IPS-NIHi7 (cell line): ENCODE measurements around the gene NOTCH2.

Source experiments
- DNase-seq: peaks from one replicate; pipeline ENCODE4 v3.0.0; 2012; ENCODE audit warnings: mixed read lengths; ENCODE audit errors: extremely low spot score

NOTCH2 gene

DNA sequence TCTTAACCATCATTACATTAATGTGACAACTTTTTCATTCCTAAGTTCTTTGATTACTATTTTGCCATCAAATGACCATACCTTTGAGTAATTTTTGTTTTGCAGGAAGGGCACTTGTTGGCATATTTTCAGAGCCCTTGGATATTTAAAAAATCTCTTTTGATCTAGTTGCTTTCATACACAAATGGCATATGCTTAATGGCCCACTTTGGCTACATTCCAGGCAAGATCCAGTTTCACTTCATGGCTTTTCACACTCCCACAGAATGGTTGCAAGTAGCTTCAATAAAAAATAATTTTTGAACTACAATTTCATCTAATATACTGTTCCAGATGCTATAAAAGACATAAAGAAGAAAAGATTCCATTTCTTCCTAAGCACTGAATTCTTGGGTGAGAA, 191.3 kb downstream of the NOTCH2 start:
- no peak for DNase-seq

DNA sequence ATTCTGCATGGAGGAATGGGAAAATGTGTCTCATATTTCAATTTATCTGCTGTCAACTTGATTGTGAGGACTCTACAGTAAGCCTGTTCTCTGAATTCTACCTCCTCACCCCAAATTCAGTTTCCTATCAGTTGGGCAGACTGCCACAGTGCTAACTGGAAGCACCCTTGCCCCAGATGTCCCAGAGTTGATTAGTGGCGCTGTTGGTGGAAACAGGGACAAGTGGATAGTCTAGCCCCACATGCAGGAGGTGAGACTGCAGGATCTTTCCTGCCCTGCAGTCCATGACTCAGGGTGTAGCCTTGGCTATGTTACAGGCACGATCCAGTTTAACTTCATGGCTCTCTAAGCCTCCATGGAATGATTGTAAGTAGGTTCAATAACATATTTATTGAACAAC, 195.3 kb downstream of the NOTCH2 start:
- DNase-seq = no peak

DNA sequence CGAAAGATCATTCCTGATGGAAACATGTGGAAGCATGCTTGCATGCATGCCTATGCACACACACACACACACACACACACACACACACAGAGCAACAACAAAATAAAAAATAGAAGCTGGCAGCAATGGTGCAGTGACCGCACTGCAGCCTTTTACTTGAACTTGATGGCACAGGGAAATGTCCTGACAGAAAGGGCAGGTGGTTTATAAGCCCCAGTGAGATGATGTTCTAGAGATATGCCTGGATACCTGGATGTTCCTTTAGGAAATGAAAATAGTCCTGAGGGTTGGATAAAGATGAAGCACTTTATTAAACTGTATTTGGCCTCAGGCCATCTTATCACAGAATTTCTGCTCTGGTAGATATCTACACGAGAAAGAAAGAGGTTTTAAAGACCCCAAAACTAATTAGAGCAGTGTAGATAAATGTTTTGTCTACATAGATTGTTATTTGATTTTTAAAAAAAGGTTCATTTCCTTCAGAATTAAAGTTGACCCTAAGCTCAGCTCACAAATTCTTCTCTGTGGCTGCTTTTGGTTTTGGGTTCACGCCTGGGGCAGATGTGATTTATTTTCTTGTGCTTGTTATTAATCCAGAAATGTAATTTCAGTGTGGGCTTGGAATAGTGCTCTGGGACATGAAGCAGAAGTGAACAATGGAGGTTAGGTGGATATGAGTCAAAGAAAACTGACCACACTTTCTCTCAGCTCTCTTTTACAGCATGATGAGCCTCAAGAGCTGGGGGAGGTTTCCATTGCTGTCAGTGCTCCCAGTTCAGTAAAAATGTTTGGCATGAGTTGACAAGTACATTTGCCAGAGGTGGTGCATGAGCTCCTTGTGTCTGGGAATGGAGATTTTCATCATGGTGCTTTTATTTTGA, 196.1 kb downstream of the NOTCH2 start:
- DNase-seq = no peak

DNA sequence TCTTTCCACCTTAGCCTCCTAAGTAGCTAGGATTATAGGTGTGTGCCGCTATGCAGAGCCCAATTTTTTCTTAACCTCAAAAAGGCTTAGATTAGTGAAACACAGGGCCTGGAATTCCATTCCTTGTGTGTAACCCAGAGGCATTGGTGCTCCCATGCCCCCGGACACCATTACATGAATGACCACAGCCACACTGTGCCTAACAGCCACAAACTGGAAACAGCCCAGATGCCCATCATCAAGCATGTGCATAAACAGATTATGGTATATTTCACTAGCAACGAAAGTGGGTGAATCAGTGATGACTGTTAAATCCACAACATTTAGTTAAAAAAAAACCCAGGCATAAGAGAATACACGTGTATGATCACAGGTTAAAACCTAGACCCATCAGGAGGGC, 197.6 kb downstream of the NOTCH2 start:
- no peak for DNase-seq

DNA sequence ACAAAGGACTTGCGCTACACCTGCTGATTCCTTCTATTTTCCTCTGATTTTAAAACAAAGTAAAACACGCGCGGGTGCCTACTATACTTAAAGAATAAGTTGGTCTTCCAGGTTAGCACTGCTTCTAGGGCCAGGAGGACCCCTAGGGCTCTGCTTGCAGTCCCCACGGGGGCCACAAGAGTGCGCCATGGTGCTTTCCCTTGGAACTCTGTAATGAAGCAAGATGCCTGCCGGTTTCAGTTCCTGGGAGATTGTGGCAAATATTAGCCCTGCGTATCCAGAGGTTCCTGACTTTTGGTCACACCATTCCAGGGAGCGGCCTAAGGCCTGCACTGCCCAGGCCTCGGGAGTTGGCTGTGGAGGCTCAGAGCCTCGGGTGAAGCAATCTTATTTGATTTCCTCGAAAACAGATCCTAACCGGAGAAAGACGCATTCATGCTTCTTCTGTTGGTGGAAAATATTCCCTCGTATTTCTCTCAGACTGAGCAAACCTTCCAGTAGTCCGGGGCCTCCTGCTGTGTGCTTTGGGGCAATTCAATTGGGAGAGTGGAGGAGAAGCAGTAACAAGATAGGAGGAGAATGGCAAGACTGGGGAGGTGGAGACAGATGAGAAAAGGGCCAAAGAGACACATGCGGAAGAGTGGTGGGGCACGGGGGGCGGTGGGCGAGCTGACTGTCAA, 198.4 kb downstream of the NOTCH2 start:
- peak; percentile 93 for DNase-seq

DNA sequence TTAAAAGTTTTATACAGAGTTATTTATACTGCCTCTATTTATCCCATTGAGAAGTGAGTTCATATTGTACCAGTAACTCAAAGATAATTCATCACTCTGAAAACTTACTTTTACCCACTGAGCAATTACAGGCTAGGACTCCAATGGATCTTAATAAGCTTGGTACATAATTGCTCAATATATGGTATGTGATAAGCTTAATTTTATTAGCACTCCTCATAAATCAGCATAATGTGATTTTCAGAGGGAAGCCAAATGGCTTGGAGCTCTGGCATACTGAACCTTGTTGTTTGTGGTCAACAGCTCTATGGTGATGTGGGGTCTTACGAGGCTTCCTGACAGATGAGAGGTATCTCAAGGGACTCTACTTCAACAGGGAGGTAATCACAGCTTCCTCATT, 199.5 kb downstream of the NOTCH2 start:
- DNase-seq = no peak

DNA sequence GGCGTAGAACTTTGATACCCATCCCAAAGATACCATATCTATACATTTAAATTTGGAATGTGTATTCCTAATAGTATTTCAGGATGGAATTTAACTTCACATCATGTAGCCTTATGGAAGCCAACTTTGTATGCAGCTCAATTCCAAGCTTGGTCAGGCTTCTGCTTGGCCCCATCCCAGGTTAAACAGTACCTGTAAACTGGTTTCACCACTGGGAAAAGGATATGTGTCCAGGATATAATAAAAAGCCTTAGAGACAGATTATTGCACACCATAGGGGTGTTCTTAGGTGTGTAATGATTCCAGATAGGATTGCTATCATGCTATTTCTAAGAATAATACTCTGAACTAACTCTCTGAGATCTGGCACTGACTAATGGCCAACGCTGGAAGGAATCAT, 201.3 kb downstream of the NOTCH2 start:
- DNase-seq = no peak

DNA sequence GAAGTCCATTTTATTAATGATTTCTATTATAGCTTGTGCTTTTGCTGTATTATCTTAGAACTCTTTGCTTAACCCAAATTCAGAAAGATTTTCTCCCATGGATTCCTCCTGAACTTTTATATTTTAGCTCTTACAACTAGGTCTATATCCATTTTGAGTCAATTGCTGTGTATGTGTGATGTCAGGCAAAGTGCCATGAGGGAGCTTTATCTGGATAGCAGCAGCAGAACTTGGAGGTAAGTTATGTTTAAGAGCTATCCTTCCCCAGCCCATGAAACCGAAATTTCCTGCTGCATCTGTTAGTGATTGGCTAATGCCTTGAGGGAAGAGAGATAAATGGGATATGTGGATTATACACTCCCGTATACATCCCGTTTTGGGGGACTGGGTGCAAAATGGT, 203.0 kb downstream of the NOTCH2 start:
- DNase-seq = no peak

DNA sequence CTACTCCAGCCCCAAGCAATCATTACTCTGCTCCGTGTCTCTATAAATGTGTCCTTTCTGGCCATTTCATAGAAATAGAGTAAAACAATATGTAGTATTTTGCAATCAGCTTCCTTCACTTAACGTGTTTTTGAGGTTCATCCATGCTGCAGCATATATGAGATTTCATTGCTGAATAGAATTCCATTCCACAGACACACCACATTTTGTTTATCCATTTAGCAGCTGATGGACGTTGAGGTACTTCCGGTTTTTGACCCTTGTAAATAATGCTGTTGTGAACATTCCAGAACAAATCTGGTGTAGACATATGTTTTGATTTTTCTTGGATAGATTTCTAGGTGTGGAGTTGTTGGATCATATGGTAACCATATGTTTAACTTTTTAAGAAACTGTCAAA, 203.8 kb downstream of the NOTCH2 start:
- no peak for DNase-seq

DNA sequence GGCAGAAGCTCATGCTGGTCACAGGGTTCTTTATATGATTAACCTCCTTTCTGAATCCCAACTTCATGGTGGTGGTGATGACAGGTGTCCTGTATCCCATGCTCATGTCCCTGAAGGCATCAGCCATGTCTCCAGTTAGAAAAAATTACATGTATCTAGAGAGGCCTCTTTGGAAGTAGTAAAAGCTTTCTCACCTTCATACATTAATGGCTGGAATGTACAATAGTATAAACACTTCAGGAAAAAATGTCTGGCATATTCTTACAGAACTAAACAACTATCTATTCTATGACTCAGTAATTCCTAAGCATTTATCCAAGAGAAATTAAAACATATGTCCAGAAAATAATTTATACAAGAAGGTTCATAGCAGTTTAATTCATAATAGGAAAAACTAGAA, 207.2 kb downstream of the NOTCH2 start:
- DNase-seq = no peak
